Activated CD8-positive, alpha-beta memory T cell treated with anti-CD3 and anti-CD28 coated beads, Interleukin-2, amount 10 ng/mL, durations not matched to agents 7 days and 5 days (primary cell): ENCODE data around the gene UTP3. TPM values are rescaled to one million over a fixed set of nuclear protein-coding genes. Genes with fewer than 3 reads are reported as not detected.
"Not testable (repeated sequence)": the region's sequence is repeated elsewhere in the genome, so short reads cannot be mapped to it uniquely, and the experiment has no call there.

Experiments used
- ATAC-seq: fragments of 150-1000 bp; cut with Tn5 transposase; one replicate; pipeline ENCODE4 v1.10.0; 2021; ENCODE audit warnings: moderate library complexity
- CTCF ChIA-PET: fragments of 350-600 bp; sonication (Branson Sonifier 250); formaldehyde crosslinking; loops from one replicate; lab custom pipeline; 2021; ENCODE audit warnings: antibody characterized with exemption; lab: Charles Lee
- DNase-seq: peaks from one replicate; pipeline ENCODE4 v3.0.0-alpha.2; 2020
- H3K27ac Mint-ChIP-seq: one replicate; pipeline ENCODE4 v1.8.0; 2021; ENCODE audit warnings: mild to moderate bottlenecking, mixed read lengths
- H3K27me3 Mint-ChIP-seq: one replicate; pipeline ENCODE4 v1.8.0; 2021; ENCODE audit warnings: mixed read lengths
- H3K36me3 Mint-ChIP-seq: one replicate; pipeline ENCODE4 v1.8.0; 2021; ENCODE audit warnings: mild to moderate bottlenecking, mixed read lengths
- H3K4me1 Mint-ChIP-seq: one replicate; pipeline ENCODE4 v1.8.0; 2021; ENCODE audit warnings: mixed read lengths
- H3K4me3 Mint-ChIP-seq: one replicate; pipeline ENCODE4 v1.8.0; 2021; ENCODE audit warnings: mild to moderate bottlenecking, moderate library complexity, mixed read lengths
- H3K9me3 Mint-ChIP-seq: one replicate; pipeline ENCODE4 v1.8.0; 2022; ENCODE audit warnings: low read depth, mixed read lengths
- total RNA-seq, 2 experiments: library from RNA; stranded (reverse); gene quantifications; one replicate each; pipeline ENCODE4 v1.2.3, GENCODE V29; 2021

The UTP3 gene
- total RNA-seq, 2 experiments from 2014 or later, result 28.0 to 33.6 TPM

DNA sequence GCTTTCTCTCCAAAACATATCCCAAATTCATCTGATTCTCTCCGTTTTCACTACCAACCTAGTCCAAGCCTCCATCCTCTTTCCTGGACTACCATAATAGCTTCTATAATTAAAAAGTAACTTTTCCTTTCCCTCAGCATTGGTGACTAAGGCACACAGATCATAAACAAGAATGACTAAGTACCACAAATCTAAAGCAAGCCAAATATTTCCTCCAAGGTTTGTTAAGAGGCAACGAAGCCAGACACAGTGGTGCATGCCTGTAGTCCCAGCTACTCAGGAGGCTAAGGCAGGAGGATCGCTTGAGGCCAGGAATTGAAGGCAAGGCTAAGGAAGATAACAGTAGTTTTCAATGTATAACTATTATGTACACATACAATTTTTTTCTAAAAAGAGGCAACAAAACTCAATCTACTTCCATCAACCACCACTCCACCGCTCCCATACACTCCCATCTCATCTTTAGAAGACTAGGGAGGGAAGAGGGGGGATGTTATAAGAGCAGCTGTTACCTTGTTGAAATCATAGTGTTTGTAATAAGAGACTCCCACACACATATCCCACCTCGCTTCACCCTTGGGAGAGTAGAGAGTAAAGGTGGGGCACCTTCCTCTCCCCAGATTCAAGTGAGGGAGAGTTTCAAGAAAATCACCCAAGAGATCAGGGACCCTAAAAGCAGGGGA lies 17.9 kb upstream of the UTP3 start:
- CTCF ChIA-PET, result interaction anchor here (1.3 to 1.5 kb wide), 2 partner anchors 19 to 33 kb away, joined by 5 read pairs; no protein-coding TSS in a partner anchor
- Mint-ChIP-seq H3K4me1 (peaks cover 2% of the 10 kb centered on the region), H3K27me3 (peaks cover 26% of the 10 kb centered on the region), H3K27ac (no peak overlapping the region), H3K36me3 (no peaks in the 10 kb centered on the region), H3K4me3 (no peak overlapping the region), H3K9me3 (no peaks in the 10 kb centered on the region)
- no peak for DNase-seq
- ATAC-seq, result no peak

DNA sequence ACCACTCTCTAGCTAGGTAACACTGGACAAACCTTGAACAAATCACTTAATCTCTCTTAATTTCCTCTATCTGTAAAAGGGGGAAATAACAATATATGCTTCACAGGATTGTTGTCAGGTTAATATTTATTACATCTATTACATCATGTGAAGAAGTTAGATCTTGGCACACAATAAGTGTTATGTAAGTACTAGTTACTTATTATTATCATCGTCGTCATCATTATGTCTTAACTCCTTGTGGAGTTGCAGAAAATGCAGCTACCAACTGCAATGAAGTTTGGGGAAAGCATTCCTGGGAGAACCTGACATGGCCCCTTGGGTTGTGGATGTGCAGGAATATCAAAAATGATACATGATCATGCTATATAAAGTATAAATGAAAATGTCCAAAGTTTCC lies 17.2 kb upstream of the UTP3 start:
- H3K36me3 Mint-ChIP-seq, result no peaks in the 10 kb centered on the region
- CTCF ChIA-PET, result interaction anchor here (1.3 to 1.5 kb wide), 2 partner anchors 19 to 33 kb away, joined by 5 read pairs; no protein-coding TSS in a partner anchor

DNA sequence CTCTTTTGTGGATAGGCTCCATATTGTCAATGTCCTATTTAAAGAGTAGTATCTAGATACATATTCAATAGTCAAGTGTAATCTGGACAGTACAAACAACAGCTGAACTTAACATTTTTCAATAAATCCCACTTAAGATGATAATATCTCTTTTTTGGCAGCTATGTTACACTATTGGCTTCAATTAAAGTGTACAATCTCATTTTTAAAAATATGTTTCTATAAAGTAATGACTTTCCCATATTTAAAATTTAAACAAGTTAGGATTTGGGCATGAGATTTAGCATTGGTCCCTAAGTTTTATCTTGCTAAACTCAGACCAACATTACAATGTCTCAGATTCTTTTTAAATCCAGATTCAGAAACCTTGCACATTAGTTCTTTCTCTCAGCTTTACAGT lies 14.1 kb upstream of the UTP3 start:
- H3K4me1 Mint-ChIP-seq, result peaks cover 22% of the 10 kb centered on the region
- no peak overlapping the region for H3K4me3 Mint-ChIP-seq
- H3K9me3 Mint-ChIP-seq, result no peaks in the 10 kb centered on the region
- H3K27me3 Mint-ChIP-seq, result peaks cover 30% of the 10 kb centered on the region
- DNase-seq (no peak), ATAC-seq (no peak)
- H3K36me3 Mint-ChIP-seq, result no peaks in the 10 kb centered on the region
- H3K27ac Mint-ChIP-seq, result no peak overlapping the region
- CTCF ChIA-PET, result interaction anchor here (1.7 kb wide), 1 partner anchor 11 kb away, joined by 4 read pairs; no protein-coding TSS in a partner anchor

More for the DNA sequence above, 17.2 kb upstream of the UTP3 start:
- Mint-ChIP-seq H3K27ac (no peak overlapping the region), H3K4me3 (no peak overlapping the region), H3K9me3 (no peaks in the 10 kb centered on the region), H3K27me3 (peaks cover 30% of the 10 kb centered on the region), H3K4me1 (peaks cover 4% of the 10 kb centered on the region)
- DNase-seq (no peak), ATAC-seq (no peak)

DNA sequence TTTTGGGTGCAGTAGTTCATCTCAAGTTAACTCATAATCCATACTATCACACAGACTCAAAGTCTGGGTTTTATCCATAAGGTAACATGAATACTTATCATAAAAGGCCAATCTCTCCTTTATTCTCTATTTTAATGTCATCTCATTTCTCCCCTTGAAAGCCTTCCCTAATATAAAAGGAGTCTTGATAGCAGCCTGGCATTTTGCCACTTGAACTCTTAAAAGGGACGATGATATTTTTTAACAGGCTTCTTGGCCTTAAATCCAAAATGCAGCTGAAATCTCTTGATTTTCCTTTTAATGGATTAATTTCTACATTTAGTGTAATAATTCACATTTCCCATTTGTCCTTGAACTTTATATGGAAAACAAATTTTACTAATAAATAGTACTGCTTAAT lies 13.6 kb upstream of the UTP3 start:
- H3K36me3 Mint-ChIP-seq, result no peaks in the 10 kb centered on the region
- no peak overlapping the region for H3K27ac Mint-ChIP-seq
- no peak overlapping the region for H3K4me3 Mint-ChIP-seq
- ATAC-seq (no peak), DNase-seq (no peak)
- H3K4me1 Mint-ChIP-seq, result peaks cover 27% of the 10 kb centered on the region
- no peaks in the 10 kb centered on the region for H3K9me3 Mint-ChIP-seq
- CTCF ChIA-PET, result interaction anchor here (1.7 kb wide), 1 partner anchor 11 kb away, joined by 4 read pairs; no protein-coding TSS in a partner anchor
- H3K27me3 Mint-ChIP-seq, result peaks cover 29% of the 10 kb centered on the region

DNA sequence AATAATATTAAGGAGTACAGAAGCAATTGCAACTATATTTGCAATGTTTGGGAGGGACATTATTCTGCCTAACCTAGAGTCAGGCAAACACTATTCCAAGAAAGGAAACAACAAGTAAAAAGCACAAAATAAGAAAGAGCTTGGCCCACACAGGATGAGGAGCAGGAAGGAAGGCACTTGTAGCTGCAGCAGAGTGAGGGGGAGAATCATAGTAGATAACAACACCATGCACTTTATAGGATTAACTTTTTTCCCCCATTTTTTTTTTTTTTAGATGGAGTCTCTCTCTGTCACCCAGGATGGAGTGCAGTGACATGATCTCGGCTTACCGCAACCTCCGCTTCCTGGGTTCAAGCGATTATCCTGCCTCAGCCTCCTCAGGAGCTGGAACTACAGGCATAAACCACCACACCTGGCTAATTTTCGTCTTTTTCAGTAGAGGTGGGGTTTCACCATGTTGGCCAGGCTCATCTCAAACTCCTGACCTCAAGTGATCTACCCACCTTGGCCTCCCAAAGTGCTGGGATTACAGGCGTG lies 11.7 kb upstream of the UTP3 start:
- CTCF ChIA-PET, result interaction anchor here (2.2 to 2.5 kb wide), 2 partner anchors 8 to 11 kb away, joined by 10 to 14 read pairs; partner anchors contain the start of gene UTP3
- peaks cover 17% of the 10 kb centered on the region for H3K27me3 Mint-ChIP-seq
- no peak overlapping the region for H3K27ac Mint-ChIP-seq
- H3K9me3 Mint-ChIP-seq, result no peaks in the 10 kb centered on the region
- no peaks in the 10 kb centered on the region for H3K36me3 Mint-ChIP-seq
- no peak overlapping the region for H3K4me3 Mint-ChIP-seq
- ATAC-seq (no peak), DNase-seq (no peak)
- H3K4me1 Mint-ChIP-seq, result peaks cover 28% of the 10 kb centered on the region

DNA sequence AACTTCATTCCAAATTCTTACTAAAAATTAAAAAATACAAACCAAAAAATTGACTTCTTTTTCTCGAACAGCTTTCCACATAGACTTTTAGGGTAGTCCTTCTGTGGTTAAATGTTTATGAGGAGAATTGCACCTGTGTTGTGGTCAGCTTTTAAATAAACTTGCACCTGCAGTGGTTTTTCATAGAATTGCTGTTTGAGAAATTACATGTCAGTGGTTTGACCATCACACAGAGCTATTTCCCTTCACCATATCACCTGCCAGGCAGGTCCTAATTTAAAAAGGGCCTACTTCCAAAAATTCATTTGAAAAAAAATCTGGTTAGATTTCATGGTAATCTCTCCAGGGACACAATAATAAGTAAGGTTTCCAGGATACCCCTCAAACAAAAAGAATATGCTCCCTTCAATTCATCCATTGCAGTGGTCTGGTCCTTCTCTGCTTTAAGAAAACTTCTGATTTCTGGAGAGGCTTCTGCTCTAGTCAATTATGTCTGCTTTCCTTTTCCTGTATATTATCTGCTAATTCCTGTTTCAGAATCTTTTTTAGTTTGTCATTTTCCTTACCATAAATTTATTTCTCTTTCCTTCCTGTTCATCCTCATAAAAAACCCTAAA lies 9.8 kb upstream of the UTP3 start:
- peak overlapping the region; percentile 22 for H3K4me3 Mint-ChIP-seq
- no peaks in the 10 kb centered on the region for H3K9me3 Mint-ChIP-seq
- ATAC-seq, result peak; percentile 12
- H3K4me1 Mint-ChIP-seq, result peaks cover 31% of the 10 kb centered on the region
- H3K36me3 Mint-ChIP-seq, result no peaks in the 10 kb centered on the region
- CTCF ChIA-PET, result interaction anchor here (1.0 to 2.5 kb wide), 7 partner anchors 9 to 58 kb away, joined by 3 to 14 read pairs (median 3); partner anchors contain the start of gene UTP3
- H3K27ac Mint-ChIP-seq, result peak overlapping the region; percentile 61
- DNase-seq, result no peak
- H3K27me3 Mint-ChIP-seq, result peaks cover 14% of the 10 kb centered on the region

DNA sequence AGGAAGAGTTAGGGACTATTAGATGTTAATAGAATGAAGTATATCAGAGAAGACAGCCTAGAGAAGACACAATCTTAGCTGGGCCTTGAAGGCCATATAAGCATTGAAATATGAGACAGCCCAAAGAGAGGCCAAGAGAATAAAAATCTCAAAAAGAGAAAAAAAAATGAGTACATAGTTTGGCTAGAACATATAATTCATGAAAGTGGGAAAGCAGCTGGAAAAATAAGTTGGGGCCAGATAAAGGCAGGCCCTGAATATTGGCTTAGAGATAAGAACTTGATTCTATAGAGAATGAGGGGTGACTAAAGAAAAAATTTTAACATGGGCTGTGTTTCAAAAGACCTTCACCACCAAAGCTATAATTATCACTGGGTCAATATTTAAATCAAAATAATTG lies 7.4 kb upstream of the UTP3 start:
- Mint-ChIP-seq H3K27ac (no peak overlapping the region), H3K4me1 (peaks cover 29% of the 10 kb centered on the region), H3K27me3 (no peaks in the 10 kb centered on the region), H3K36me3 (no peaks in the 10 kb centered on the region), H3K9me3 (no peaks in the 10 kb centered on the region), H3K4me3 (no peak overlapping the region)
- CTCF ChIA-PET, result no interaction called here
- DNase-seq, result no peak
- no peak for ATAC-seq

DNA sequence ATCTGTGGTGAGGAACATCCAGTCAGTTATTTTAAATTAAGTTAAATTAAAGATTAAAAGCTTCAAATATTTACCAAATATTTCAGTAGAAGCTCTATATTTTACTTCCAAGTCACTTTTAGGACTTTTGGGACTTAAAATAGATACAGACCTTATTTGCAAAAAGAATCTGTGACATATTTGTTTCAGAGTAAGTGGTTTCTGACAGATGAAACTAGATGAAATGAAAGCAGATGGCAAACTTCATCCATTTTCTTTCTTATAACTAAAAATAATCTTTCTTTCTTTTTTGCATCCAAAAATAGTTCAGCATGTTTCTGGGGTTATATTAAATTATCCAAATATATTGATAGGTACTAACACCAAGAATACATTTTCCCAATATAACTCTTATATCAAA lies 6.6 kb upstream of the UTP3 start:
- ATAC-seq (no peak), DNase-seq (no peak)
- Mint-ChIP-seq H3K36me3 (no peaks in the 10 kb centered on the region), H3K27ac (no peak overlapping the region), H3K4me1 (peaks cover 26% of the 10 kb centered on the region), H3K27me3 (no peaks in the 10 kb centered on the region), H3K4me3 (no peak overlapping the region), H3K9me3 (no peaks in the 10 kb centered on the region)
- CTCF ChIA-PET, result no interaction called here

DNA sequence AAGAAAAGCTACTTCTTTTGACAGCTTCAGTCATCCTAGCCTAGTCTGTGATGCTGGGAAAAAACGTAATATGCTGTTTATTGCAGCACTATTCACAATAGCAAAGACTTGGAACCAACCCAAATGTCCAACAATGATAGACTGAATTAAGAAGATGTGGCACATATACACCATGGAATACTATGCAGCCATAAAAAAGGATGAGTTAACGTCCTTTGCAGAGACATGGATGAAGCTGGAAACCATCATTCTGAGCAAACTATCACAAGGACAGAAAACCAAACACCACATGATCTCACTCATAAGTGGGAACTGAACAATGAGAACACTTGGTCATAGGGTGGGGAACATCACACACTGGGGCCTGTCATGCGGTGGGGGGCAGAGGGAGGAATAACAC lies 6.2 kb upstream of the UTP3 start:
- DNase-seq, H3K4me3 Mint-ChIP-seq, ATAC-seq, H3K9me3 Mint-ChIP-seq, H3K36me3 Mint-ChIP-seq, CTCF ChIA-PET, H3K27me3 Mint-ChIP-seq, H3K27ac Mint-ChIP-seq: not testable (repeated sequence)
- peaks cover 22% of the 10 kb centered on the region for H3K4me1 Mint-ChIP-seq

DNA sequence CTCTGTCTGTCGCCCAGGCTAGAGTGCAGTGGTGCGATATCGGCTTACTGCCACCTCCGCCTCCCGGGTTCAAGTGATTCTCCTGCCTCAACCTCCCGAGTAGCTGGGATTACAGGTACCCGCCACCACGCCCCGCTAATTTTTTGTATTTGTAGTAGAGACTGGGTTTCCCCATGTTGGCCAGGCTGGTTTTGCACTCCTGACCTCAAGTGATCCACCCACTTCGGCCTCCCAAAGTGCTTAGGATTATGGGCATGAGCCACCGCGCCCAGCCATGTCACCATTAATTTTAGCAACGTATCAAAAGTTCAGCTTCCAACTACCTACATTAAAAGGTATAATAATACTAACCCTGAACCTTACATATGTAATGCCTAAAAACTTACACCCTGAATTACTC lies 940 bp upstream of the UTP3 start:
- CTCF ChIA-PET, result interaction anchor here (0.6 to 3.9 kb wide), 9 partner anchors 10 to 158 kb away, joined by 3 to 30 read pairs (median 7); no protein-coding TSS in a partner anchor
- Mint-ChIP-seq H3K36me3 (peaks cover 13% of the 10 kb centered on the region), H3K9me3 (no peaks in the 10 kb centered on the region), H3K27me3 (no peaks in the 10 kb centered on the region), H3K4me1 (peaks cover 30% of the 10 kb centered on the region), H3K4me3 (peak overlapping the region; percentile 99), H3K27ac (peak overlapping the region; percentile 95)
- DNase-seq (peak; percentile 52), ATAC-seq (no peak)

DNA sequence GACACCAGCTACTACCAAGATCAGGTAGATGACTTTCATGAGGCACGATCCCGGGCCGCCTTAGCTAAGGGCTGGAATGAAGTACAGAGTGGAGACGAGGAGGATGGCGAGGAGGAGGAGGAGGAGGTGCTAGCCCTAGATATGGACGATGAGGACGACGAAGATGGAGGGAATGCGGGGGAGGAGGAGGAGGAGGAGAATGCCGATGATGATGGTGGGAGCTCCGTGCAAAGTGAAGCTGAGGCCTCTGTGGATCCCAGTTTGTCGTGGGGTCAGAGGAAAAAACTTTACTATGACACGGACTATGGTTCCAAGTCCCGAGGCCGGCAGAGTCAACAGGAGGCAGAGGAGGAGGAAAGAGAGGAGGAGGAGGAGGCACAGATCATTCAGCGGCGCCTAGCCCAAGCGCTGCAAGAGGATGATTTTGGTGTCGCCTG lies 481 bp downstream of the UTP3 start:
- H3K36me3 Mint-ChIP-seq, result peaks cover 13% of the 10 kb centered on the region
- peak overlapping the region; percentile 95 for H3K27ac Mint-ChIP-seq
- peak; percentile 17 for ATAC-seq
- H3K4me1 Mint-ChIP-seq, result peaks cover 30% of the 10 kb centered on the region
- H3K27me3 Mint-ChIP-seq, result no peaks in the 10 kb centered on the region
- peak; percentile 44 for DNase-seq
- H3K4me3 Mint-ChIP-seq, result peak overlapping the region; percentile 99
- CTCF ChIA-PET, result interaction anchor here (1.0 to 3.9 kb wide), 9 partner anchors 9 to 321 kb away, joined by 3 to 39 read pairs (median 11); no protein-coding TSS in a partner anchor
- H3K9me3 Mint-ChIP-seq, result no peaks in the 10 kb centered on the region

DNA sequence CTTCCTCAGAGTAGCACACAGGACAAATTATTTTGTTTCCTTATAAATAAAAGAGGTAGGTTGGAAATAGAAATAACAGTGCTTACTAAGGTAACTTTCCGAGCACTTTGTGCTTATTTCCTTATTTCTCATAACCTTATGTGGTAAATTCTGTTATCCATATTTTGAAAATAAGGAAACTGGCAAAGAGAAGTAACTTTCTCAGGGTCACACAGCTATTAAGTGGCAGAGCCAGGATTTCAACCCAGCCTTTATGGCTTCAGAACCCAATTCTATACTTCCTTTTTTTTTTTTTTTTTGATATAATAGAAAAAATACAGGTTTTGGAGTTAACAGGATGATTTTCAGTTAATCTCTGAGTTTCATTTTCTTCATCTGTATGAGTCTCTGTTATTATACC lies 3.3 kb downstream of the UTP3 start:
- no peaks in the 10 kb centered on the region for H3K27me3 Mint-ChIP-seq
- CTCF ChIA-PET, result interaction anchor here (1.9 to 3.2 kb wide), 2 partner anchors 10 to 12 kb away, joined by 8 to 17 read pairs; no protein-coding TSS in a partner anchor
- peaks cover 13% of the 10 kb centered on the region for H3K36me3 Mint-ChIP-seq
- ATAC-seq, result no peak
- DNase-seq, result no peak
- no peaks in the 10 kb centered on the region for H3K9me3 Mint-ChIP-seq
- peaks cover 30% of the 10 kb centered on the region for H3K4me1 Mint-ChIP-seq
- peak overlapping the region; percentile 0 for H3K27ac Mint-ChIP-seq
- no peak overlapping the region for H3K4me3 Mint-ChIP-seq

DNA sequence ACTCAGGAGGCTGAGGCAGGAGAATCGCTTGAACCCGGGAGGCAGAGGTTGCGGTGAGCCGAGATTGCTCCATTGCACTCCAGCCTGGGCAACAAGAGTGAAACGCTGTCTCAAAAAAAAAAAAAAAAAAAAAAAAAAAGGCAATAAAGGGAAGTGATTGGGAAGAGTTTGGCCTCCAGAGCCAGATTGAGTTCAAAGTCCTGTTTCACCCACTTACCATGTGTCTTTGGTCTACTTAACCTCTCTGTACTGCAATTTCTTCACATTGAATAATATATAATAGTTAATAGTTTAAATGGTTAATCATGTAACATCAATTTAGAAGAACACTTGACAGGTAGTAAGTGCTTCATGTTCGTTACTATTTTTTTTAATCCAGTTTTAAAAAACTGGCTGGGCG lies 6.3 kb downstream of the UTP3 start:
- H3K4me1 Mint-ChIP-seq, result peaks cover 19% of the 10 kb centered on the region
- not testable (repeated sequence) for H3K27me3 Mint-ChIP-seq, ATAC-seq, H3K27ac Mint-ChIP-seq, H3K4me3 Mint-ChIP-seq, DNase-seq, H3K9me3 Mint-ChIP-seq
- CTCF ChIA-PET, result interaction anchor here (1.0 to 3.2 kb wide), 2 partner anchors 9 kb away, joined by 3 to 17 read pairs; no protein-coding TSS in a partner anchor
- peaks cover 11% of the 10 kb centered on the region for H3K36me3 Mint-ChIP-seq
